ENCODE results near the gene SKIL.

Gene SKIL

GRCh38 chr3:170423001-170423615 is 65.6 kb downstream of the SKIL start:
- TF ChIP-seq MAX (IDR thresholded peaks at IDR 0.05), result no peak
- TF ChIP-seq CEBPB (IDR thresholded peaks at IDR 0.05), result no peak
- no peak for TF ChIP-seq USF1 (IDR thresholded peaks at IDR 0.05)
- TF ChIP-seq REST (IDR thresholded peaks at IDR 0.05; ENCODE audit: low read depth), result no peak
- TF ChIP-seq EGR1 (IDR thresholded peaks at IDR 0.05), result no peak
- TF ChIP-seq FOXM1 (IDR thresholded peaks at IDR 0.05; ENCODE audit: borderline replicate concordance, low read depth), result no peak
- TF ChIP-seq NFIC (IDR thresholded peaks at IDR 0.05), result no peak
- no peak for TF ChIP-seq TCF12 (IDR thresholded peaks at IDR 0.05; ENCODE audit: low read depth)
- no peak for TF ChIP-seq TEAD4 (IDR thresholded peaks at IDR 0.05)
- no peak for TF ChIP-seq TAF1 (IDR thresholded peaks at IDR 0.05; ENCODE audit: low read depth)
- TF ChIP-seq YY1 (IDR thresholded peaks at IDR 0.05; ENCODE audit: low read depth), result no peak
- TF ChIP-seq ZBTB7A (IDR thresholded peaks at IDR 0.05; ENCODE audit: low read depth), result no peak
- TF ChIP-seq CREB1 (IDR thresholded peaks at IDR 0.05; ENCODE audit: low read depth), result no peak
- TF ChIP-seq RAD21 (IDR thresholded peaks at IDR 0.05; ENCODE audit: low read depth), result no peak
- no peak for TF ChIP-seq EP300 (IDR thresholded peaks at IDR 0.05; ENCODE audit: borderline replicate concordance)

GRCh38 chr3:170424879-170425278 is 67.4 kb downstream of the SKIL start:
- TF ChIP-seq ZBTB7A (IDR thresholded peaks at IDR 0.05; ENCODE audit: low read depth) (no peak), TEAD4 (IDR thresholded peaks at IDR 0.05) (no peak), EP300 (IDR thresholded peaks at IDR 0.05; ENCODE audit: borderline replicate concordance) (no peak), YY1 (IDR thresholded peaks at IDR 0.05; ENCODE audit: low read depth) (no peak), MAX (IDR thresholded peaks at IDR 0.05) (no peak), RAD21 (IDR thresholded peaks at IDR 0.05; ENCODE audit: low read depth) (no peak), CEBPB (IDR thresholded peaks at IDR 0.05) (no peak), REST (IDR thresholded peaks at IDR 0.05; ENCODE audit: low read depth) (no peak), TCF12 (IDR thresholded peaks at IDR 0.05; ENCODE audit: low read depth) (no peak), TAF1 (IDR thresholded peaks at IDR 0.05; ENCODE audit: low read depth) (no peak), FOXM1 (IDR thresholded peaks at IDR 0.05; ENCODE audit: borderline replicate concordance, low read depth) (no peak), USF1 (IDR thresholded peaks at IDR 0.05) (no peak), CREB1 (IDR thresholded peaks at IDR 0.05; ENCODE audit: low read depth) (no peak)

- TF ChIP-seq TCF12 (IDR thresholded peaks at IDR 0.05; ENCODE audit: low read depth), result no peak
- no peak for TF ChIP-seq MAX (IDR thresholded peaks at IDR 0.05)
- TF ChIP-seq EGR1 (IDR thresholded peaks at IDR 0.05), result no peak
- TF ChIP-seq NFIC (IDR thresholded peaks at IDR 0.05), result no peak
Observed at GRCh38 chr3:170425491-170426239, 68.2 kb downstream of the SKIL start.

- TF ChIP-seq EGR1 (IDR thresholded peaks at IDR 0.05), result no peak
Observed at GRCh38 chr3:170426240-170426797, 68.8 kb downstream of the SKIL start.

GRCh38 chr3:170428095-170428494 is 70.6 kb downstream of the SKIL start:
- TF ChIP-seq EP300 (IDR thresholded peaks at IDR 0.05; ENCODE audit: borderline replicate concordance) (no peak), TEAD4 (IDR thresholded peaks at IDR 0.05) (no peak), YY1 (IDR thresholded peaks at IDR 0.05; ENCODE audit: low read depth) (no peak), RAD21 (IDR thresholded peaks at IDR 0.05; ENCODE audit: low read depth) (no peak), CREB1 (IDR thresholded peaks at IDR 0.05; ENCODE audit: low read depth) (no peak), USF1 (IDR thresholded peaks at IDR 0.05) (no peak), REST (IDR thresholded peaks at IDR 0.05; ENCODE audit: low read depth) (no peak), TAF1 (IDR thresholded peaks at IDR 0.05; ENCODE audit: low read depth) (no peak), CEBPB (IDR thresholded peaks at IDR 0.05) (no peak), NFIC (IDR thresholded peaks at IDR 0.05) (no peak), FOXM1 (IDR thresholded peaks at IDR 0.05; ENCODE audit: borderline replicate concordance, low read depth) (no peak), EGR1 (IDR thresholded peaks at IDR 0.05) (no peak)
